HepG2 (cell line): ENCODE results near the gene APOD. TPM values are rescaled to one million over a fixed set of nuclear protein-coding genes. Genes with fewer than 3 reads are reported as not detected.
"Not testable (repeated sequence)": the region's sequence is repeated elsewhere in the genome, so short reads cannot be mapped to it uniquely, and the experiment has no call there.

Experiments
- ATAC-seq: fragments of 200-7000 bp; cut with Tn5 transposase; 3 replicates; pipeline ENCODE4 v1.9.1; 2020; ENCODE audit warnings: mild to moderate bottlenecking, moderate library complexity
- BruUV-seq: library from RNA; stranded (reverse); fragments of 400-500 nt; replicated peaks from 2 replicates; lab custom pipeline; 2021; lab: Mats Ljungman, UMichigan
- CTCF ChIA-PET: fragments of 300-600 bp; formaldehyde crosslinking; extraction: SDS; loops from one replicate; lab custom pipeline; 2021; ENCODE audit warnings: low total read pairs, inconsistent platforms, low intra/inter-chr PET ratio; lab: Yijun Ruan, JAX
- POLR2A ChIA-PET: fragments of 350-600 bp; sonication (Branson Sonifier 250); formaldehyde crosslinking; loops from one replicate; lab custom pipeline; 2020; ENCODE audit warnings: antibody characterized with exemption, inconsistent platforms; lab: Yijun Ruan, JAX
- DNase-seq: peaks from one replicate; pipeline ENCODE4 v3.0.0-alpha.2; 2015; ENCODE audit warnings: low spot score
- FAIRE-seq: peaks from 3 replicates; lab custom pipeline; 2011; peaks lifted over from hg19 to GRCh38; lab: Jason Lieb, UNC
- H2AFZ ChIP-seq: one replicate; pipeline ENCODE4 v1.6.1; 2011; ENCODE audit warnings: low read length, inconsistent platforms
- H3K27ac ChIP-seq: fragments of 300-600 bp; 3 replicates; pipeline ENCODE4 v1.8.0; 2011; ENCODE audit warnings: mixed run types, mild to moderate bottlenecking, mixed read lengths, low read length, inconsistent platforms; ENCODE audit not compliant: insufficient read depth; ENCODE audit errors: extremely low read length
- H3K27me3 ChIP-seq, 2 experiments: fragments of 200-600 bp in 1 of 2; 2 replicates in 1 of 2; 3 replicates in 1 of 2; pipeline versions ENCODE4 v1.6.0 to v1.8.0; 2011; ENCODE audit warnings: low read length in 2 of 2, mild to moderate bottlenecking in 2 of 2, moderate library complexity in 2 of 2, inconsistent platforms in 1 of 2; ENCODE audit not compliant: insufficient read depth in 2 of 2, control insufficient read depth in 1 of 2
- H3K36me3 ChIP-seq, 2 experiments: fragments of 200-600 bp in 1 of 2; replicated peaks in 1 of 2; 2 replicates in 1 of 2; 3 replicates in 1 of 2; pipeline versions ENCODE4 v1.5.1 to v1.8.0; 2011; ENCODE audit warnings: low read length in 2 of 2, inconsistent platforms in 1 of 2; ENCODE audit not compliant: insufficient read depth in 2 of 2, control insufficient read depth in 1 of 2
- H3K4me1 ChIP-seq: 2 replicates; pipeline ENCODE4 v1.5.1; 2012; ENCODE audit warnings: low read length, inconsistent platforms; ENCODE audit not compliant: insufficient read depth
- H3K4me2 ChIP-seq: 2 replicates; pipeline ENCODE4 v1.6.0; 2011; ENCODE audit warnings: low read depth, low read length, inconsistent platforms
- H3K4me3 ChIP-seq, 3 experiments: fragments of 200-600 bp in 1 of 3; sonication (generic), shearing (Covaris generic) in 1 of 3; replicated peaks in 1 of 3; 2 replicates each; pipeline ENCODE4 v1.5.1; 2011 to 2016; ENCODE audit warnings: low read length in 3 of 3, inconsistent platforms in 2 of 3, low read depth in 2 of 3, mild to moderate bottlenecking in 2 of 3, control low read depth in 1 of 3, mixed read lengths in 1 of 3; ENCODE audit not compliant: insufficient read depth in 1 of 3
- H3K79me2 ChIP-seq: one replicate; pipeline ENCODE4 v1.6.1; 2011; ENCODE audit warnings: low read length, inconsistent platforms; ENCODE audit not compliant: insufficient read depth
- H3K9ac ChIP-seq: 2 replicates; pipeline ENCODE4 v1.6.0; 2011; ENCODE audit warnings: mild to moderate bottlenecking, low read depth, low read length, inconsistent platforms; ENCODE audit not compliant: insufficient read depth
- H3K9me3 ChIP-seq: 2 replicates; pipeline ENCODE4 v1.5.1; 2012; ENCODE audit warnings: mild to moderate bottlenecking, low read length
- H4K20me1 ChIP-seq: 2 replicates; pipeline ENCODE4 v1.6.0; 2011; ENCODE audit warnings: inconsistent platforms, mild to moderate bottlenecking, low read length, moderate library complexity; ENCODE audit not compliant: insufficient read depth
- FOXA1 ChIP-seq, 2 experiments: fragments of 450-650 bp in 1 of 2; sonication (generic) in 1 of 2; formaldehyde crosslinking in 1 of 2; IDR thresholded peaks; 2 replicates each; pipeline versions ENCODE4 v1.4.0 to v1.6.1; 2016 to 2020; ENCODE audit warnings: missing genetic modification reagents in 1 of 2
- ZNF441 ChIP-seq: sonication (generic); formaldehyde crosslinking; IDR thresholded peaks from 2 replicates; pipeline ENCODE4 v1.7.0; 2021; ENCODE audit warnings: missing genetic modification reagents, borderline replicate concordance
- WGBS: methylation state at CpG from one replicate; pipeline ENCODE4 v1.1.6; 2017; ENCODE audit warnings: low lambda C conversion rate; 5-methylcytosine and 5-hydroxymethylcytosine counted together
- in situ Hi-C: cut with HindIII; loops from 2 replicates; pipeline ENCODE4 v1.10.0; 2017; ENCODE audit warnings: low pct_unique_long_range_greater_than_20kb; ENCODE audit not compliant: extremely low pct_ligation_motif_present
- intact Hi-C: fragments of 100-400 bp; cut with micrococcal nuclease; formaldehyde crosslinking; loops from one replicate; pipeline ENCODE4 v1.10.0; 2022; ENCODE audit not compliant: unreplicated experiment
- polyA plus RNA-seq, 8 experiments: library from polyadenylated mRNA; depleted of rRNA in 3 of 8; stranded (reverse) in 7 of 8; unstranded in 1 of 8; fragments of >200 nt; fragmentation: Illumina TruSeq in 4 of 8; extraction: Trizol in 4 of 8; gene quantifications; 2 replicates each; pipeline versions ENCODE4 v1.2.1 to v1.2.3, GENCODE V29; 2011 to 2016; ENCODE audit warnings: low read depth in 4 of 8, missing spikeins in 1 of 8, mixed read lengths in 1 of 8; ENCODE audit not compliant: insufficient read depth in 1 of 8
- total RNA-seq, 5 experiments: library from RNA; depleted of rRNA; stranded (reverse); fragments of >200 nt; fragmentation: Illumina TruSeq; extraction: Trizol; gene quantifications; 2 replicates each; pipeline ENCODE4 v1.2.3, GENCODE V29; 2016; ENCODE audit warnings: low read depth in 1 of 5

The APOD gene
- total and polyA plus RNA-seq, 2 of the 13 experiments (the other 11 are each of a cell fraction or from before 2014, with no cell fraction given): not detected

DNA sequence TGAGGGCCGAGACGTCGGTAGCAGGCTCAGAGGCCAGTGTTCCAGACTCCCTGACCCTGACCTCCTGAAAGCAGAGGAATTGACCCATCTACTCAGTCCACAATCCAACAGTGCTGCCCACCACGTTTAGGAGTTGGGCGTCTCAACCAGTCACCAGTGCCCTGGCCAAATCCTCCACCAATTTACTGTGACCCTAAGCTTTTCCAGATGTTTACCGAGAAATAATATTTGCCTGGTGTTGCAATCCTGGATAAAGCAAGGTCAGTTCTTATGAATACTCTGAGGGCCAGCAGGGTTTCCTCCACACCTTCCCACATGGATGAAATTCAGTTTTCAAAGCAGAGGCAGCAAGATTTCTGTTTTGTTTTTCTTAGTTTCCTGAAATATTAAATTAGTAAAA lies 7.5 kb upstream of the APOD start:
- H3K9ac ChIP-seq: no peak overlapping the region
- H3K27me3 ChIP-seq: no peaks in the 10 kb centered on the region; a peak in 1 of 5 replicates
- no peaks in the 10 kb centered on the region for H3K9me3 ChIP-seq
- intact Hi-C loops (no loop called here), in situ Hi-C loops (no loop called here)
- H4K20me1 ChIP-seq: no peaks in the 10 kb centered on the region
- no peaks in the 10 kb centered on the region for H3K79me2 ChIP-seq
- H2AFZ ChIP-seq: no peak overlapping the region
- H3K27ac ChIP-seq: no peak overlapping the region
- FAIRE-seq (no peak), ATAC-seq (no peak), DNase-seq (no peak)
- H3K36me3 ChIP-seq: no peaks in the 10 kb centered on the region
- H3K4me1 ChIP-seq: peaks cover 32% of the 10 kb centered on the region
- BruUV-seq: no TSS peak
- POLR2A ChIA-PET: no interaction called here
- TF ChIP-seq ZNF441 (CRISPR knock-in tag) (no peak), FOXA1 (IDR thresholded peaks at IDR 0.05) (no peak), FOXA1 (CRISPR knock-in tag; IDR thresholded peaks at IDR 0.05) (0 out of 2 replicates have a peak, but pooled peaks have one; percentile 25)
- WGBS: 0% methylated on average over 1 of the region's 6 CpGs
- CTCF ChIA-PET: no interaction called here
- H3K4me2 ChIP-seq: peak overlapping the region; percentile 23; the same call in 1 of the 2 replicates
- H3K4me3 ChIP-seq: no peak overlapping the region

- H3K79me2 ChIP-seq, intact Hi-C loops, H2AFZ ChIP-seq, in situ Hi-C loops, H3K27ac ChIP-seq, FAIRE-seq, BruUV-seq, H3K36me3 ChIP-seq, H3K9ac ChIP-seq, H3K27me3 ChIP-seq, POLR2A ChIA-PET, H3K9me3 ChIP-seq, CTCF ChIA-PET, H3K4me2 ChIP-seq, H3K4me3 ChIP-seq, H4K20me1 ChIP-seq, DNase-seq, ATAC-seq: not testable (repeated sequence)
- 86% methylated on average over 2 of the region's 2 CpGs for WGBS
- peaks cover 32% of the 10 kb centered on the region for H3K4me1 ChIP-seq
Measured at GRCh38 chr3:195590381-195590780, 6.6 kb upstream of the APOD start.

DNA sequence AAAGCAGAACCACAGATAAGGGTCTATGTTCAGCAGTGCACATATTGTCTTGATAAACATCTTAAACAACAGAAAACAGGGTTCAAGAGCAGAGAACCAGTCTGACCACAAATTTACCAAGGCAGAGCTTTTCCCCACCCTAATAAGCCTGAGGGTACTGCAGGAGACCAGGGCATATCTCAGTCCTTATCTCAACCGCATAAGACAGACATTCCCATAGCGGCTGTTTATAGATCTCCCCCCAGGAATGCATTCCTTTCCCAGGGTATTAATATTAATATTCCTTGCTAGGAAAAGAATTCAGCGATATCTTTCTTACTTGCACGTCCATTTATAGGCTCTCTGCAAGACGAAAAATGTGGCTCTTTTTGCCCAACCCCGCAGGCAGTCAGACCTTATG lies 6.1 kb upstream of the APOD start:
- intact Hi-C loops, POLR2A ChIA-PET, H3K4me2 ChIP-seq, CTCF ChIA-PET, DNase-seq, H3K9ac ChIP-seq, H4K20me1 ChIP-seq, in situ Hi-C loops, H3K4me3 ChIP-seq, BruUV-seq, H3K27ac ChIP-seq, H3K79me2 ChIP-seq, H3K27me3 ChIP-seq, H3K36me3 ChIP-seq, FAIRE-seq, H2AFZ ChIP-seq, ATAC-seq, H3K9me3 ChIP-seq: not testable (repeated sequence)
- WGBS: 34% methylated on average over 6 of the region's 6 CpGs
- peaks cover 32% of the 10 kb centered on the region for H3K4me1 ChIP-seq
